Neutrophil (primary cell): Measurements from ENCODE around the gene GFM1.
A peak's percentile ranks its signal among the peaks of the same experiment; 100 is the strongest.

ENCODE experiments used
- H3K27ac ChIP-seq: fragments of 200-600 bp; sonication (generic); 2 replicates; pipeline ENCODE4 v1.5.1; 2016; ENCODE audit warnings: mild to moderate bottlenecking, moderate library complexity
- H3K27me3 ChIP-seq: fragments of 200-600 bp; sonication (generic); 2 replicates; pipeline ENCODE4 v1.6.0; 2016; ENCODE audit warnings: mild to moderate bottlenecking
- H3K36me3 ChIP-seq: fragments of 200-600 bp; sonication (generic); 2 replicates; pipeline ENCODE4 v1.5.1; 2017
- H3K4me1 ChIP-seq, 2 experiments: fragments of 200-600 bp in 1 of 2; sonication (generic) in 1 of 2; 1 replicate in 1 of 2; 2 replicates in 1 of 2; pipeline versions ENCODE4 v1.5.1 to v1.6.1; 2013 to 2016; ENCODE audit warnings: low read depth in 1 of 2, low read length in 1 of 2, mild to moderate bottlenecking in 1 of 2, moderate library complexity in 1 of 2; ENCODE audit not compliant: control insufficient read depth in 1 of 2, insufficient read depth in 1 of 2
- H3K4me3 ChIP-seq, 2 experiments: fragments of 200-600 bp in 1 of 2; sonication (generic) in 1 of 2; 1 replicate in 1 of 2; 2 replicates in 1 of 2; pipeline ENCODE4 v1.5.1; 2013 to 2016; ENCODE audit warnings: low read depth in 1 of 2, low read length in 1 of 2, mild to moderate bottlenecking in 1 of 2, moderate library complexity in 1 of 2
- H3K9me3 ChIP-seq: fragments of 200-600 bp; sonication (generic); 2 replicates; pipeline ENCODE4 v1.5.1; 2016
- CTCF ChIP-seq: fragments of 200-600 bp; sonication (generic); IDR thresholded peaks from 2 replicates; pipeline ENCODE4 v1.5.1; 2016; ENCODE audit warnings: antibody characterized with exemption

GFM1 gene

GRCh38 chr3:158731938-158732855, 87.9 kb downstream of the GFM1 start, which contains the start of gene RARRES1:
Gene RARRES1 (minus strand): TSS chr3:158732457. CDS start chr3:158732415, 42 bp downstream.
- H3K36me3 ChIP-seq, result no peaks in the 10 kb centered on the region
- H3K9me3 ChIP-seq, result no peaks in the 10 kb centered on the region
- peak within 1 kb of the TSS; percentile 50 for H3K27ac ChIP-seq
- TF ChIP-seq CTCF, result peak; percentile 44
- peaks cover 9% of the 10 kb centered on the region for H3K27me3 ChIP-seq
- peak within 1 kb of the TSS; percentile 68 to 69 for H3K4me3 ChIP-seq
- H3K4me1 ChIP-seq, result peaks cover 34 to 35% of the 10 kb centered on the region in 2 experiments

- peaks cover 27 to 29% of the 10 kb centered on the region in 2 experiments for H3K4me1 ChIP-seq
- peaks cover 9% of the 10 kb centered on the region for H3K27me3 ChIP-seq
- no peaks in the 10 kb centered on the region for H3K36me3 ChIP-seq
- H3K9me3 ChIP-seq, result no peaks in the 10 kb centered on the region
- TF ChIP-seq CTCF, result no peak
- peak overlapping the region; percentile 68 to 69 for H3K4me3 ChIP-seq
- no peak overlapping the region for H3K27ac ChIP-seq
Measured at GRCh38 chr3:158732856-158733200, 88.5 kb downstream of the GFM1 start.

- Histone ChIP-seq H3K27me3 (peaks cover 9% of the 10 kb centered on the region), H3K9me3 (no peaks in the 10 kb centered on the region), H3K36me3 (no peaks in the 10 kb centered on the region), H3K4me1 (peaks cover 23 to 24% of the 10 kb centered on the region in 2 experiments), H3K27ac (no peak overlapping the region), H3K4me3 (no peak overlapping the region)
- TF ChIP-seq CTCF, result no peak
Measured at GRCh38 chr3:158733656-158734055, 89.3 kb downstream of the GFM1 start.

- TF ChIP-seq CTCF, result no peak
- Histone ChIP-seq H3K4me3 (no peak overlapping the region), H3K36me3 (no peaks in the 10 kb centered on the region), H3K4me1 (peaks cover 23 to 24% of the 10 kb centered on the region in 2 experiments), H3K27ac (no peak overlapping the region), H3K9me3 (no peaks in the 10 kb centered on the region), H3K27me3 (peaks cover 9% of the 10 kb centered on the region)
Measured at GRCh38 chr3:158735296-158736033, 91.1 kb downstream of the GFM1 start.

- no peak for TF ChIP-seq CTCF
- H3K27me3 ChIP-seq, result no peaks in the 10 kb centered on the region
- no peaks in the 10 kb centered on the region for H3K9me3 ChIP-seq
- H3K27ac ChIP-seq, result no peak overlapping the region
- no peak overlapping the region for H3K4me3 ChIP-seq
- no peaks in the 10 kb centered on the region for H3K36me3 ChIP-seq
- peaks cover 13 to 14% of the 10 kb centered on the region in 2 experiments for H3K4me1 ChIP-seq
Measured at GRCh38 chr3:158737410-158737809, 93.1 kb downstream of the GFM1 start.
